Uterus (tissue), 2 donors: ENCODE data around the gene AUP1.

ENCODE experiments used
- POLR2A ChIP-seq, 2 donors: fragments of 450-650 bp; IDR thresholded peaks; one replicate each; pipeline ENCODE4 v1.6.1; 2016; ENCODE audit warnings: antibody characterized with exemption in 2 of 2, mild to moderate bottlenecking in 1 of 2, moderate library complexity in 1 of 2
- TF ChIP-seq, protein P1 (sequence below), 4 experiments: fragments of 200-600 bp in 2 of 4; fragments of 450-650 bp in 2 of 4; sonication (generic) in 2 of 4; IDR thresholded peaks; one replicate each; pipeline ENCODE4 v1.5.1; 2016 to 2019; ENCODE audit warnings: antibody characterized with exemption in 4 of 4, mild to moderate bottlenecking in 2 of 4, moderate library complexity in 1 of 4

DNA sequence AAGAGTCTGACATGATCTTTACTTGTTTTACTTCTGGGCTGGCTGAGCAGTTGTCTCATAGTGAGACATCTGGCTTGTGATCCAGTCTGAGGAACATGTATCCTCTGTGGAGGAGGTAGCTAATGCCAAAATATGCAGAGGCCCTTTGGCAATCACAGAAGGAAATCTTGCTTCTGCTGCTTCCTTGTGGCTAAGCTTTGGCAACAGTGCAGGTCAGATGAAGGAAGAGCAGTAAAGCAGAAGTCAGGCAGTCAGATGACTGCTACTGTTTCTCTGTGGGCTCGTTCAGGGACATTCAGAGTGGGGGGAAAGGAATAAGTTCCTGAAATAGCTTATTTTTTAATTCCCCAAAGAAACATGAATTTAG is 47.3 kb upstream of the AUP1 start:
- TF ChIP-seq, protein P1, sequence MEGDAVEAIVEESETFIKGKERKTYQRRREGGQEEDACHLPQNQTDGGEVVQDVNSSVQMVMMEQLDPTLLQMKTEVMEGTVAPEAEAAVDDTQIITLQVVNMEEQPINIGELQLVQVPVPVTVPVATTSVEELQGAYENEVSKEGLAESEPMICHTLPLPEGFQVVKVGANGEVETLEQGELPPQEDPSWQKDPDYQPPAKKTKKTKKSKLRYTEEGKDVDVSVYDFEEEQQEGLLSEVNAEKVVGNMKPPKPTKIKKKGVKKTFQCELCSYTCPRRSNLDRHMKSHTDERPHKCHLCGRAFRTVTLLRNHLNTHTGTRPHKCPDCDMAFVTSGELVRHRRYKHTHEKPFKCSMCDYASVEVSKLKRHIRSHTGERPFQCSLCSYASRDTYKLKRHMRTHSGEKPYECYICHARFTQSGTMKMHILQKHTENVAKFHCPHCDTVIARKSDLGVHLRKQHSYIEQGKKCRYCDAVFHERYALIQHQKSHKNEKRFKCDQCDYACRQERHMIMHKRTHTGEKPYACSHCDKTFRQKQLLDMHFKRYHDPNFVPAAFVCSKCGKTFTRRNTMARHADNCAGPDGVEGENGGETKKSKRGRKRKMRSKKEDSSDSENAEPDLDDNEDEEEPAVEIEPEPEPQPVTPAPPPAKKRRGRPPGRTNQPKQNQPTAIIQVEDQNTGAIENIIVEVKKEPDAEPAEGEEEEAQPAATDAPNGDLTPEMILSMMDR (IDR thresholded peaks at IDR 0.05): no peak
- no peak for TF ChIP-seq POLR2A (IDR thresholded peaks at IDR 0.05)
